NCI-H2107 (cell line): Measurements from ENCODE around the gene ARHGEF2.

Experiments
- DNase-seq: peaks from one replicate; lab custom pipeline; 2025; lab: John Stamatoyannopoulos, UW

The ARHGEF2 gene

DNA sequence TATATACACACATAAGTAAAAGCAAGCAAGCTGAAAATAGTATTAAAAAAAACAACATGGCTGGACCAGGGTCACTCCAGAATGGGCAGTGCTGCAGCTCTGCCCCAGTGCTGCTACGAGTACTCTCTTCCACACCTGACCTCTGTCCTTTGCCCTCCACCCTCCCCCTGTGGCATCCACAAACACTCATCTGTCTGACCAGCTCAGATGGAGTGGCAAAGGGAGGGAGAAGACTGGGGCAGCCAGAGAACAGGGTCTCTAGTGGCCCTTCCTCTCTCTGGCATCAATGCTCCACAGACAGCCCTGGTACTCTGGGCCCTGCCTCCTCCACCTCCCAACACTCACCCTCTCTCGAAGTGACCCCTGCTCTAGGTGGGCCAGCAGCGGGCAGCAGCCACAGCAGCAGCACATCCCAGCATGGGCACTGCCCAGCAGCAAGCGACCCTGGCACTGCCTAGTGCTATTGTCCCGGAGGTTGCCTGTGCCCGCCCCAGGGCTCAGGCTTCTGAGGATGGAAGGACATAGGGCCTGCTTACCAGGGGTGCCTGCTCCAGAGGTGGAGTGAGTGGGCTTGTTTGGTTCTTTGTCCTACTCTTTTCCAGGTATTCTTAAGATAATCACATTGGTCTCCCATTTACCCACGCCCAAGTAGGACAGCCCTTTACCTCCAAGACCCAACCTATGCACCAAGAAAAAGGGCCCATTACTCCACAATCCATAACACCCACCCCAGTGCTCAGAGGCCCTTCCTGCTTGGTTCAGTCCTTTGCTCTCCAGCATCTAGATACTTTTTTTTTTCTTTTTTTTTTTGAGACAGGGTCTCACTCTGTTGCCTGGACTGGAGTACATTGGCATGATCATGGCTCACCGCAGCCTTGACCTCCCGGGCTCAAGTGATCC is 6.2 kb downstream of the ARHGEF2 start:
- no peak for DNase-seq

DNA sequence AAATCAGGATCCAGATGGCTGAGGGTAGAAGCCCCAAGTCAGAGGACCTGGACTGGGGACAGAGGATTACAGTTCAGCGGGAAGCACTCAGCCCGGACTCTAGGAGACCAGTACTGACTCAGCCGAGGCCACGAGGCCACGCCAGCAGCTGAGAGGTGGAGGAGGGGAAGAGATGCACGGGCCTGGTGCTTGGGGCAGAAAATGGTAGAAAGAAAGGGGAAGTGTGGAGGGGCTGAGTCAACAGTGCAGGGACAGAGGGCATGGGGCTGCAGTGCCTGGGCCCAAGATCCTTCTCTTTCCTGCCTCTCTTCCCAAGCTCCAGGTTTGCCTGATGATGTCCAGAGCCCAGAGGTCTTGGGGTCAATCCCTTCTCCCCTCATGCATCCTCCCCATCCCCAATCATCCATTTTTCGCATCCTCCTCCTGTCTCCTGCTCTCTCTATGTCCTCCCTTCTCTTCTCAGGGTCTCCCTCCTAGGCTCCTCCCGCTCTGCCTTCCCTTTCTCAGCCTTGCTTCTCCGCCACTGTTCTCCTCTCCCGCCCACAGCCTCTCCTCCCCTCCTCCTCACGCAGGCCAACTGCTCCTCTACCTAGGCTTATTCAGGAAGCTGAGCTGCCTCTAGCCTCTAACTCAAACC is 7.7 kb downstream of the ARHGEF2 start:
- no peak for DNase-seq

DNA sequence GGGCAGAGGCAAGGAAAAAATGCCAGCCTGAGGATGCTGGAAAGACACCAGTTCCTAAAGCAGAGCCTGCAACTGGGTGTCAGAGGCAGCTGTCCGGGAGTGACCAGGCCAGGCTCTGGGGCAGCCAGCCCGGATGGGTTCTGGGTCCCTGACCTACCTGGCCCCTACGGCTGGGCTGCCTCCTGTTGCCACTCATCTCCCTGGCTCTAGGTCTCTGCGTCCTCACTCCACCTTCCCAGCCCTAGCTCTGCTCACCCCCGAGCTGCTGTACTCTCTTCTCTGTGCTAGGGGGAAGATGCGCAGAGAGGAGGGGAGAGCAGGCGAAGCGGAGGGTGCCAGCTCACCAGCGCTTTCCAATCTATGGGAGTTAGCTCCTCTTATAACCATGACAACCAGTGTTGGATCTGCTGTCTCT is 9.0 kb downstream of the ARHGEF2 start:
- no peak for DNase-seq

DNA sequence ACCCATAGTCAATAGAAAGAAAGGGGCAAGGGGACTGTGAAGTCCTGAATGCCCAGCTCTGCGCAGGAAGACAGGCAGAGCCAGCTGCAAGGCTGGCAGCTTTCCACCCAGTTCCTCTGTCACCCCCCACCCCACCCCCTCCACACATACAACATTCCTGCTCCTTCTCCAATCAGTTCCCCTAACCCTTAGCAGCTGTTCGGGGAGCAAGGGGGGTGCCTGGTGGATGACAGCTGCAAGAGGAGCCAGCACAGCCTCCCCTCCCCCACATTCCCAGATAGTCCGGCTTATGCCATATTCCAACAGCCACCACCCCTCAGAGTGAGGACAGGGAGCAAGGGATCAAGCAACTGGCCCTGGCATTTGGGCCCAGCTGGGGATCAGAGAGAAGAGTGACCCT is 9.7 kb downstream of the ARHGEF2 start:
- no peak for DNase-seq

DNA sequence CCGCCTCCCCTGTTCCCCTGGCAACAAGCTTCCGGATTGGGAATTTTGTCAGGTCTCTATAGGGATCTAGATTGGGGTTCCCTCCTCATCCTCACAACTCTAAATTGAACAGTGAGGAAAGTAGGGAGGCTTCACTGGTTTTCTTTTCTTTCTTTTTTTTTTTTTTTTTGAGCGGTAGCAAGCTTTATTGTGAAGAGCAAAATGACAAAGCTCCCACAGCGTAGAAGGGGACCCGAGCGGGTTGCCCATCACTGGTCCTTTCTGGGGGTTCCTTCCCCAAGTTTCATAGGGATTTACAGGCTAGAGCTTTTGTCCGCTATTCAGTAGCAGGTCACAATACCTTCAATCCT is 10.3 kb downstream of the ARHGEF2 start:
- no peak for DNase-seq

DNA sequence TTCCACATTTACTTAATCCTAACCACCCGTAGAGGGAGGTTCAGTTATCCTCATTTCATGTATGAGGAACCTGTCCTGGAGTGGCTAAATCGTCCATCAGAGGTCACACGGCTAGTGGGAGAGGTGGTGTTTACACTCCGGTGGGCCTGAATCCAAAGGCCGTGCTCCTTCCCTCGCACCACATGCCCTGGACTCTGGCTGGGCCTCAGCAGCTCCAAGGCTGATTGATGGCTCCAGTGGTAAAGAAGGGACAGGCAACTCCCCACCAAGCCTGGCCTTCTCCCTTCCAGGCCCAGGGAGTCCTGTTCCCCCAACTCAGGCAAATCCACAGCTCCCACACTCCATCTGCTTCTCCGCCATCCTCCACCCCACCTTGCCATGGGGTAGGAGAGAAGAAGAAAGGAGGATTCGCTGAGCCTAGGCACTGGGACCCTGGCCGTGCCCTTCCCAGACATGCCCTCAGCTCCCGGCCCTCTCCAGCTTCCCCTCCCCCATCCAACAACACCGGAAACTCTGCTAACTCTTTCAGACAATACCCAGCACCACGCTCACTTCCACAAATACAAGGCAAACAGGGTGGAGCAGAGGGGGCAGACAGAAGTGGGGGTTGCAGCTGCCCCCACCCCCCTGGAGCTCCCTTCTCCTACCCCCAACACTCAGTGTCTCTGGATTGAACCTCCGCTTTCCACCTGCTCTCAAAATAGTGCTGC is 10.9 kb downstream of the ARHGEF2 start:
- DNase-seq, result no peak

DNA sequence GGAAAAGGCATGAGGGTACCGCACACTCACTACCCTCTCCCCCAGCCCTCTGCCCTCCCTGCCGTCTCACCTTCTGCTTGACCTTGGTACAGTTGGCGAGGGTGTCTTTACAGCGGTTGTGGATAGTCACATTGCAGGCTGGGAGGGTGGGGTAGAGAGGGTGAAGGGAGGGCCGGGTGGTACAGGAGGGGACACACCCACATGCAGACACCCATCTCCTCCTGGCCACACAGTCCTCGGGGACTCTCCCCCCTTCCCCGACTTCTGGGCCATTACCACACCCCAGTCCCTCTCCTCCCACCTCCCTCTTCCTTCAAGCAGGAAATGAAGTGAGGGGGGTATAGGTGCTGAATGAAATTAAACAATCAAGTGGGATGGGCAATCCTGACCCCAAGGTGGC is 11.6 kb downstream of the ARHGEF2 start:
- DNase-seq, result no peak

DNA sequence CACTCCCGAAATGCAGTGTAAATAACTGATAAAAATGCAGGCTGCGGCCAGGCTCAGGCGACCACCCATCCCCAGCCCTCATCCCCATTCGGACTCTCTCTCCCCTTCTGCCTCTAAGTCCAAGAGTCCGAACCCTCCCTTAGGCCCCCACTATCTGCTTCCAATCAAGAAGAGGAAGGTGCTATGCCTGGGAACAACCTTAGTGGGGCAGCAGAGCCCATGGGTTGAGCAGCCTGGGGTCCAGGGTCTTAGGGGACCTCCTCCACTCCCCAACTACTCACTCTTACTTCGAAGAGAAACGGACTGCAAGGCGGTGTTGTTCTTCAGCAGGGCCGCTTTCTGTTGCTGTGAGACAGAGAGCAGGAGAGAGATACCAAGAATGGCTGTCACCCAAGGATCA is 12.2 kb downstream of the ARHGEF2 start:
- no peak for DNase-seq

DNA sequence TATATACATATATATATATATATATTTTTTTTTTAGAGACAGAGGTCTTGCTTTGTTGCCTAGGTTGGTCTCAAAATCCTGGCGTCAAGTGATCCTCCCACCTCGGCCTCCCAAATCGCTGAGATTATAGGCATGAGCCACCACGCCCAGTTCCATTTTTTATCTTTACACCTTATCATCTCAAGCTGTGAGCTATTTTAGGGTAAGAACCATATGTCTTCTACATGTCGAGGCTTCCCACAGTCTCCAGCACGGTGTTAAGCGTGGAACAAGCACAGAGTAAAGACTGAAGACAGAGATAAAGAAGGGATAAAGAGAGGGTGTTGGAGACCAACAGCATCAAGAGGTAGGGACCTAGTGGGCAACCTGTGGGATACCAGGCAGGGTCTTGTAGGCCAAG is 14.2 kb downstream of the ARHGEF2 start:
- no peak for DNase-seq

DNA sequence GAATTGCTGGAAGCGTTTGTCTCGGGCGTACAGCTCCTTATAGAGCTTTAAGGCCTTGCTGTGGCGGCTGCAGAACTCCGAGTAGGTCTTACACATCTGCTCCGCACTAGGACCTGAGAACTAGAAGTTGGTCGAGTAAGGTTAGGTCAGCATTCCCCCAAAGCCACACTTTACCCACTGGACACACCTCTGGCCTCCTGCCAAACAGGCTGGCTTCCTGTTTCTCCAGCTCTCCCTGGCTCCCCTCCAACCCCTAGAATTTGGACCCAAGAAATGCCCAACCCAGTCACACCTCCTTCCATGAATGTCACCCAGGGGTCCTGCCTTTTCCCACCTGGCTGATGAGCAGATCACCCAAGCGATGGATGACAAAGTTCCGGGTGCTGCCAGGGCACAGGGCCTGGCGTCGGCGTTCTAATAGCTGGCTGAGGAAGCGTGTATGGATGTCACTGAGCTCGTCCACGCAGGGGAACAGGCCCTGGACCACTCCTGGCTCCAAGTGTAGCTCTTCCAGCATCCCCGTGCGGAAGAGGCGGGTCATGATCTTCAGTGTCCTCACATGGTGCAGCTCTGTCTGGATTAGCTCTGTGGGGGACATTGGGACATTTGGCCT is 15.6 kb downstream of the ARHGEF2 start:
- DNase-seq, result no peak

DNA sequence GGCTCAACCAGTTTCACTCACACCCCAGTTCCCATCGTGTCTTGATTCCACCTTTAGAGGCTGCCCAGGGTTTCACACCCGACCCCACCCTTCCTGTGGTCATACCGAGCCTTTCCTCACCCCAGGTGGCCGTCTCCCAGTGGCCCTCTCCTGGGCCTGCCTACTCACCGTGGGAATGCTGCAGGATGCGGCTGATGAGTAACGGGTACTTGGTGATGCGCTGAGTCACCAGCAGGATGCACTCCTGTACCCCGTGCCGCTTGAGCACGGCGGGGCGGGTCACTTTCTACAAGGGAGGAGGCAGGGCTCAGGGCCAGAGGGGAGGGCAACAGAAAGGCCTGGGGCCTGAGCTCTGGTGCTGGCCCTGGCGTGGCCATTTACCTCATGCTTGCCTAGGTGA is 16.4 kb downstream of the ARHGEF2 start:
- no peak for DNase-seq

DNA sequence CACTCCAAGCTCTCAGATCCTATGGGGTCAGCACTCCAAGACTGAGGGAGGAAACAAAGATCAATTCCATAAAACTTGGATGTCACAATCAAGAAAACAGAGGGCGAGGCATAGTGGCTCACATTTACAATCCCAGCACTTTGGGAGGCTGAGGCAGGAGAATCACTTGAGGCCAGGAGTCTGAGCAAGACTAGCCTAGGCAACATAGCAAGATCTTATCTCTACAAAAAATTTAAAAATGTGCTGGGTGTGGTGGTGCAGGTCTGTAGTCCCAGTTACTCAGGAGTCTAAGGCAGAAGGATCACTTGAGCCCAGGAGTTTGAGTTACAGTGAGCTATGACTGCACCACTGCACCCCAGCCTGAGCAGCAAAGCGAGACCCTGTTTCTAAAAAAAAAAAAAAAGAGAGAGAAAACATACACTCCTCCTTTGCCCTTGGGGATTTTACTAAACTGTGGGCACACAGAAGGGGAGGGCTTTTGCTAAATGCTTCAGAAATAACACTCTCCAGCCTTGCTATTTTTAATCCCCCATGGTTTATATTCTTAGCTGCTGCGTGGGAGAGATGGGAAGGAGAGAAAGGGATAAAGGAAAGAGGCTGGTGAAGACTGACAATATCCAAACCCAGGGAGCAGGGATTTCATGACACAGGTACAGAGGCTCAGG is 18.1 kb downstream of the ARHGEF2 start:
- DNase-seq, result no peak

DNA sequence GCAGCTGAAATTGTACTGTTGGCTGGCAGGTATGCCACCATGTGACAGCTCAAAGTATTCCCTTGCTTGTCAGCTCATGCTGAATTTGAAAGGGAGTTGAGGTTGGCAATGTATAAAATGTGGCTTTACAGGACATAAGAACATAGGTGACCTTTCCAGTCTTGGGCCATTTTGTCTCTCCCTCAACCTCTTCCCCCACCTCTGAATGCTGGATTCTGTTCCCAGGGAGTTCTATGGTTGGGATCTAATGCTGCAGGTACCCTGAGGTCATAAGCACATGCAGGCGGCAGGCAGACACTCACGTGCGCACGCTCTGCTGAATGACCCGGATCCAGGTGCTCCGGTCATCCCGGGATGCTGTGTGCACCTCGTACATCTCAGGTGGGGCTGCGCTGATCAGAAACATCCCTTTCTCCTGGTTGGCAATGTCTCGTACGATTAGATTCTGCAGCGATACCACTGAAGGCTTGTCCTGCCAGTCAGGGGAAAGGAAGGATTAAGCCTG is 20.9 kb downstream of the ARHGEF2 start:
- no peak for DNase-seq

DNA sequence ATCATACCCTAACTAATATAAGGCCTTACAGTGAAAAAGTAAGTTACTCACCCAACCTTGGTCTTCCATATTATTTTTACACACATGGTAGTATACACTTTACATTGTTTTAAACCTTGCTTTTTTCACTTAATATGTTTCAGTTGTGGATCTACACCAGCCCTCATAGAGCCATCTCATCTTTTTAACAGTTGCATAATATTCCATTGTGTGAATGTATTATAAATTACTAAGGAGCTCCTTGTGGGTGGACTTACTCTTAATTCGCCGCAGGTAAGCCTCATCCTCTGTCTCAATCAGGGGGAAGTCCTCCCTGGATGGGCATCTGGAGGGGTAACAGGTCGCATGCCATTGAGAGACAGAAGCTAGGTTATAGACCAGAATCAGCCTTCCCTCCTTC is 23.7 kb downstream of the ARHGEF2 start:
- no peak for DNase-seq

DNA sequence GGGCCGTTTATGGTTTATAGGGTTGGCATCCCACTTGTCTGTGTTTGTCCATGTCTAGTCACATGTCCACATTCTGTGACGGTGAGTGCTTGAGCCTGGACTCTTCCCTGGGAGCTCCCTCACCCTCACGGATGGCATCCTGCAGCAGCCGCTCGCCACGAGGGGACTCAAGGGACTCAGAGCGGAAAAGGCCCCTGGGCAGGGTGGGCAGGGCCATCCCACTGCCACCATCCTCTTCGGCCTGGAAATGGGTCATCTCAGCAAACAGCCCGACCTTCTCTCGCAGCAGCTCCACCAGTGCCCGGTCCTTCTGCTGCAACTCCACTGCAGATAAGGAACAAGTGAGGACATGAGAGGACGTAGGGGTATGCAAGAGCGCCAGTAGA is 25.8 kb downstream of the ARHGEF2 start:
- DNase-seq, result no peak

DNA sequence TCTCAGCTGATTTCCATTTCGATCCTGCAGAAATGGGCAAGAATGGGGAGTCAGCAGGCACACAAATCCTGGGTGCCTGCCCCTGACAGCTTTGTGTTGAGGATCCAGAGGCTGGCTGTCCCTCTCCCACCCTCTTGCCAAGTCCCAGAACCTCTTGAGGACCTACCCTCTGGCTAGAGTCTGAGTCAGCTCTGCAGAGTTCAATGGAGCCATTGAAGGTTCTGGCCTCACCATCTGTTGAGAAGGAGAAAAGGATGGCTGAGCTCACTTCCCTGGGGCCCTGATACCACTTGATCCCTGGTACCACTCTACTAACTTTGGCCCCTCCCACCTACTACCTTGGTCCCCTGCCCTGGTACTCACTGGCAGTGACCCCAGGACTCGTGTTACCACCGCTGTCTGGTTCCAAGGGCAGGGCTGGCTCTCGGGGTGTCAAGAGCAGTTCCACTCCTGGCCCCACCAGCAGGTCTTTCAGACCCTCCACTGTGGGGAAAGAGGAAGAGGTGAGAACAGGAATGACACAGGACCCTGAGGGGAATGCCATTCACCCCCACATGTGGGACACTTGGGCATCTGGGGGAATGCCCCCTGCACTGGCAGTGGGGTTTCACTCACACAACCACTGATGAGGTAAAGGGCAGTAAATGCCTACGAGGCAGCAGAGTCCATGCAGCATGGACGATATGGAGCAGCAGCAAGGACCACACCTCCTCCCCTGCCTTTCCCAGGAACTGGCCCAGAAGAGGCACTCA is 26.4 kb downstream of the ARHGEF2 start:
- DNase-seq, result no peak

DNA sequence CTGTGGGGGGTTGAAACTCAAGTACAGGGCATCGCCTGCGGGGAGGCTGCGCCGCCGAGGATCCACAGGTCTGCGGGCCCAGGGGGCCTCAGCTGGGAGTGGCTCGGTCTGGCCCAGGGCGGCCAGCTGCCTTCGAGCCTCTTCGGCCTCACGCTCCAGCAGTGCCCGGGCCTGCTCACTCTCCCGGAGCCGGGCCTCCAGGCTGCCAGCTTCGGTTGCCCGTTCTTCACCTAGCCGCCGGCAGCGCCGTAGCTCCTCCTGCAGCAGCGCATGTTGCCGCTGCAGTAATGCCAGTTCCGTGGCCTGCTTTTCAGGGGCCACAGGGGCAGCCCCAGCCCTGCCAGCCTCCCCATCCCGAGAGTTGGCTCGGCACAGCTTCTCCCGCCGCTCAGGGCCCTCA is 27.5 kb downstream of the ARHGEF2 start:
- no peak for DNase-seq

DNA sequence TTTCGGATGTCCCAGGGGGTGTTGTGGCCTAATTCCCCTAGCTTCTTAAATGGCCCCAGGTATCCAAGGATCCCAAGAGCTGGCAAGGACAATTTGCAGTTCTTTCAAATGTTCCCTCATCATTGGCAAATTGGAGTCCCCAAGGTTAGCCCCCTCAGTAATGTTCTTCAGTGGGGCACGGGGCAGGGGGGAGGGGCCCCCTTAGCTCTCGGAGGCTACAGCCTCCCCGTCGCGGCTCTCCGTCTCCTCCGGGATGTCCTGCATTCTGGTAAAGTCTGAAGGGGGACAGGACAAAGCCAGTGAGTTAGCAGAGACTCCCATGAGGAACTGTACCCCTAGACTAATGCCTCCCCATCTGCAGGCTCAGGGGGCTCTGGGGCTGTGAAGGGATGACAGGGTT is 30.6 kb downstream of the ARHGEF2 start:
- DNase-seq, result no peak

DNA sequence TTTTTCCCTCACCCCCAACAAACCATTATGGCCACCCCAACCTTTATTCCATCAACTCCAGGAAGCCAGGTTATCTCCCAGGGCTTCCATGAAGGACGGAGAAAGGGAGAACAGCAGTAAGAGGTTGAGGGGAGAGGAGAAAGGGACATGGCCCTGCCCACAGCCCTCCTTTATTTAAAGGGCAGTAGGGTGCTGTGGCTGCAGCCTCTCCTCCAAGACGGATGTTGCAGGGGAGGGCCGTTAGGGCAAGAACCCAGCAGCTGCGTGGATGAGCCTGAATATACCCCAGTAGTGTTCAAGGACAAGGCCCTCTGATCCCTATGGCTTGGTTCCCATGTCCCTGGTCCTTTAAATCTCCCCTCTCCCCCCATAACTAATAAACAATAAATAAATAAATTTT is 31.1 kb downstream of the ARHGEF2 start:
- DNase-seq, result no peak

DNA sequence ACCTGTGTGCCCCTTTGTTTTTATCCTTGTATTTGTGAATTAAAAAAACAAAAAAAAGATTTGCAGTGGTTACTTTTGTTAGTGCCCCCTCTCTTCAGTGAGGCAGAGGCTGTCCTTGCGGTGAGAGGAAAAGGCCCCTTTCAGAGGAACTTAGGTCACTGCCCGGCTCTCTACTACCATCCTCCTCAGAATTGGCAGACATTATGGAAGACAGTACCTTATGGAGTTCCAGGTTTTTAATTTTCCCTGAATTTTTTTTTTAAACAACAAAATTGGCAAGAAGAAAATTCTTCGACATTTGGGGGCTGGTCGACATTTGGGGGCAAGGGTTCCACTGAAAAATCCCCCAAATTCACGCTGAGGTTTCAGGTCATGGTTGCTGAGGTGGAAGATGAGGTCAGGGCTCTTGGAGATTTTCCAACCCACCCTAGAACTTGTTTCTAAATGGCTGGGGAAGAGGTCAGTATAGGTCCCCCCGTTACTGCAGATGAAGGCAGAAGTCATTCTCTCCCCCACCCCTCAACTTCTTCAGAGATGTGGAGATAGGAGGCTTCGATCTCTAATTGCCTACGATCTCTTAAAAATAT is 31.6 kb downstream of the ARHGEF2 start:
- no peak for DNase-seq

DNA sequence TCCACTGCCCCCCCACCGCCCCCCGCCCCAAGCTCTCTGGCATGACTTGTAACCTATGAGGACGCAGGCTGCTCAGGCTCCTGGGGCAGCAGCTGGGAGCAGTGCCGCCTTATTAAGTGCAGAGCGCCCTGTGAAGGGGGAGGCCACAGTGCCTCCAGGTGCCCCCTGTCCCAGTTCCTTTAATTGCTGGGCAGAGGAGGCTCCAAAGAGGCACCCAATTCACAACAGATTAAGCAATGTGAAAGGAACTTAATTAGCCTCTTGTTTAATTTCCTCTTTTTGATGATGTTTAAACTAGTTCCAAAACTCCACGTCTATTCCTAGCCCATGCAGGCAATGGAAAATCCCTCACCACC is 33.9 kb downstream of the ARHGEF2 start:
- DNase-seq, result no peak
